ENCODE measurements around the gene PCSK4. TPM values are rescaled to one million over a fixed set of nuclear protein-coding genes. Genes with fewer than 3 reads are reported as not detected.
A peak's percentile ranks its signal among the peaks of the same experiment; 100 is the strongest.
"Not testable (repeated sequence)": the region's sequence is repeated elsewhere in the genome, so short reads cannot be mapped to it uniquely, and the experiment has no call there.

The PCSK4 gene
- total RNA-seq, 1 donor from 2014 or later = 2.5 TPM

DNA sequence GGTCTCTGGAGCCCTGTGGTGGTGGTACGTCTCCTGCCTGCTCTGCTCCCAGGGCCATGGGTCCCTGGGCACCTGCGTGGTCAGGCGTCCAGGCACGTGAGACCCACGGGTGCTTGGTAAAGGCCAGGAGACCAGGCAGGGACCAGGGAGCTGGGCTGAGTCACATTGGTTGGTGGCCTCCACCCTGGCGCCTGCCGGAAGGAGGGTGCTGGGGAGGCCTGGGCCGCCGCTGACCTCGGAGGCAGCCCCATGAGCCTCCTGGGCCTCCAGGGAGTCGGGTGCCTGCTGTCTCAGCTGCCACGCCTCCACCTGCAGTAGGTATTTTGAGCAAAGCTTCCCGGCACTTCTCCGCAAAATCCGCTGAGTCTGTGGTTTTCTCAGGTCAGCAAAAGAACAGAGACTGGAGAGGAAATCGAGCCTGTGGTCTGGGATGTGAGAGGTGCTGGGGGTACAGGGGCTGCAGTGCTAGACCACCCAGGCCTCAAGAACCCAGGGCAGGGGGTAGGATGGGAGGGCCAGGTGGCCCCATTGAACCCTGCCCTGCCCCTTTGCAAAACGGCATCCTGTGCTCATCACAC, 30.1 kb upstream of the PCSK4 start:
- TF ChIP-seq, protein P1, sequence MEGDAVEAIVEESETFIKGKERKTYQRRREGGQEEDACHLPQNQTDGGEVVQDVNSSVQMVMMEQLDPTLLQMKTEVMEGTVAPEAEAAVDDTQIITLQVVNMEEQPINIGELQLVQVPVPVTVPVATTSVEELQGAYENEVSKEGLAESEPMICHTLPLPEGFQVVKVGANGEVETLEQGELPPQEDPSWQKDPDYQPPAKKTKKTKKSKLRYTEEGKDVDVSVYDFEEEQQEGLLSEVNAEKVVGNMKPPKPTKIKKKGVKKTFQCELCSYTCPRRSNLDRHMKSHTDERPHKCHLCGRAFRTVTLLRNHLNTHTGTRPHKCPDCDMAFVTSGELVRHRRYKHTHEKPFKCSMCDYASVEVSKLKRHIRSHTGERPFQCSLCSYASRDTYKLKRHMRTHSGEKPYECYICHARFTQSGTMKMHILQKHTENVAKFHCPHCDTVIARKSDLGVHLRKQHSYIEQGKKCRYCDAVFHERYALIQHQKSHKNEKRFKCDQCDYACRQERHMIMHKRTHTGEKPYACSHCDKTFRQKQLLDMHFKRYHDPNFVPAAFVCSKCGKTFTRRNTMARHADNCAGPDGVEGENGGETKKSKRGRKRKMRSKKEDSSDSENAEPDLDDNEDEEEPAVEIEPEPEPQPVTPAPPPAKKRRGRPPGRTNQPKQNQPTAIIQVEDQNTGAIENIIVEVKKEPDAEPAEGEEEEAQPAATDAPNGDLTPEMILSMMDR (conservative IDR thresholded peaks at IDR 0.05; ENCODE audit: low read depth, low read length) = no peak
- H3K4me3 ChIP-seq (ENCODE audit: low read depth, low read length) = no peak overlapping the region
- no peak for DNase-seq (ENCODE audit: low read depth)

DNA sequence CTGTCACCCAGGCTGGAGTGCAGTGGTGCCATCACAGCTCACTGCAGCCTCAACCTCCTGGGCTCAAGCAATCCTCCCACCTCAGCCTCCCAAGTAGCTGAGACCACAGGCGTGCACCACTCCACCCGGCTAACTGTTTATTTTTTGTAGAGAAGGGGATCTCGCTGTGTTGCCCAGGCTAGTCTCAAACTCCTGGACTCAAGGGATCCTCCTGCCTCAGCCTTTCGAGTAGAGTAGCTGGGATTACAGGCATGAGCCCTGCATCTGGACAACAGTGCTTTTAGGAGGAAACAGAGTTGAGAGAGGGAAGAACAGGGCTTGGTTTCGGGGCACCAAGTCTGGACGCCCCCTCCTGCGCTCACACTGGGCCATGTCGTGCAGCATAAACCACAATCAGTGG, 29.7 kb upstream of the PCSK4 start:
- not testable (repeated sequence) for H3K4me3 ChIP-seq (ENCODE audit: low read depth, low read length); DNase-seq (ENCODE audit: low read depth)

DNA sequence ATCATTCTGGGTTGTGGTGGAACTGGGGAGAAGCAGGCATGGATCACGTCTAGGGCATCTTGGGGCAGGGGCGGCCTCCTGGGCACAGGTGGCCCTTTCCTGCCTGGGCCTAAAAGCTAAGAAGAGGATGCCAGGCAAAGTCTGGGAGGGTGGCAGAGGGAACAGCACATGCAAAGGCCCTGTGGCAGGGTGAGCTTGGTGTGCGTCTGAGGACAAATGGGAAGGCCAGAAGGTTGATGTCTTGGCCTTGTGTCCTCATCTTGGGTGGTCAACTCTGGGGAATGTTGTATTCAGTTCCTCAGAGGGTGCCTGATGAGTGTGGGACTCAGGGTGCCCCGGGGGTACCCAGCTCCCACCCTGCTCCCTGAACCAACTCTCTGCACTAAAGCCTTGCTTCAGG, 28.3 kb upstream of the PCSK4 start:
- TF ChIP-seq, protein P1 (conservative IDR thresholded peaks at IDR 0.05; ENCODE audit: low read depth, low read length) = no peak
- DNase-seq (ENCODE audit: low read depth) = no peak
- H3K4me3 ChIP-seq (ENCODE audit: low read depth, low read length) = no peak overlapping the region

DNA sequence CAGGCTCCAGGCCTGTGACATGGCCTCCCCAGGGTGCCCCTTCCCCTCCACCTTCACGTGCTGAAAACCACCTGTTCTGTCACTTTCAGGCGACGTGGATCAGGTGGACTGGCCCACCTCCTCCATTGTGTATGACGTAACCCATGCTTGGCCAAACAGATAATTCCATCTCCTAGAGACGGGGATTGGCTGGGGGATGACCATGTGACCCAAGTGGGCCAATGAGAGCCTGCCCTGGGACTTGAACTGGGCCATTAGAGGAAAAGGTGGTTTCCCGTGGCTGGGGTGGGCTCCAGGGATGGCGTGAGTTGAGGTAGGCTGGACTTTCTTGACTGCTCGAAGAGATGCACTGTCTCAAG, 26.2 kb upstream of the PCSK4 start:
- DNase-seq (ENCODE audit: low read depth) = no peak
- TF ChIP-seq, protein P1 (conservative IDR thresholded peaks at IDR 0.05; ENCODE audit: low read depth, low read length) = no peak
- H3K4me3 ChIP-seq (ENCODE audit: low read depth, low read length) = no peak overlapping the region

DNA sequence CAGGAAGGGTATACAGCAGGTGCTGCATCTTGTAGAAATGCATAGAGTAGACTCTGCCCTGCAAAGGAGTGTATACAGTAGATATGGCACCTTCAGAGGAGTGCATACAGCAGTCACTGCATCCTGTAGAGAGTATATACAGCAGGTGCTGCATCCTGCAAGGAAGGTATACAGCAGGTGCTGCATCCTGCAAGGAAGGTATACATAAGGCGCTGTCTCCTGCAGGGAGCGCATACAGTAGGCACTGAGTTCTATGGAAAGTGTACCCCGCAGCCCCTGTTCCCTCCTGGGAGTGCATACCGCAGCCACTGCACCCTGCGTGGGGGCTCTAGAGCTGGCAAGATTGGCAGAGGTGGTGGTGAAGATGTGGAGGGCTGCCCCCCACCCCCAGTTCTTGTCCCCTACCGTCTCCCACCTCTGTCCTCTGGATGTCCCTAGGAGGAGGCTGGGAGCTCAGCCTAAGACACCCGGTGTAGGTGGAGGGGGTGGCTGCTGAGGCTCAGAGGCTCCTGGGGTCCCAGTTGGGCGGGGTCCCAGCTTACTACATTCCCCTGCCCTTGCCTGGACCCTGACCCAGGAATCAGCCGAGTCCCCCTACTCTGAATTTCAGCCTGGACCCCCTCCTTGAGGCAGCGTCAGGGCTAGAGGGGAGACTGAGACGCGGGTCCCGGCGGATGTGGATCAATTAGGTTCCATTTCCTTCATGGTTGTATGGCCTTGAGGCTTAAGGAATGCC, 25.0 kb upstream of the PCSK4 start:
- no peak overlapping the region for H3K4me3 ChIP-seq (ENCODE audit: low read depth, low read length)
- DNase-seq (ENCODE audit: low read depth) = no peak
- TF ChIP-seq, protein P1 (conservative IDR thresholded peaks at IDR 0.05; ENCODE audit: low read depth, low read length) = no peak

DNA sequence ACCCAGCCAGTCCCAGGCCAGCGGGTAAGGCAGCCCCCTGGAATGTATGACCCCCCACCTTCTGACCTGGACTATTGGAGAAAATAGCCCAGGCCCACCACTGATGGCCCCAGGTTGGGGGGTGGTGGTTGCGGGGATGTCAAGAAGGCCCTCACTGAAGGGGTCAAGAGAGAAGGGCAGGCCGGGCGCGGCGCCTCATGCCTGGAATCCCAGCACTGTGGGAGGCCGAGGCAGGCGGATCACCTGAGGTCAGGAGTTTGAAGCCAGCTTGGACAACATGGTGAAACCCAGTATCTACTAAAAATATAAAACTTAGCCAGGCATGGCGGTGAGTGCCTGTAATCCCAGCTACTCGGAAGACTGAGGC, 24.1 kb upstream of the PCSK4 start:
- DNase-seq (ENCODE audit: low read depth) = no peak
- H3K4me3 ChIP-seq (ENCODE audit: low read depth, low read length) = no peak overlapping the region
- TF ChIP-seq, protein P1 (conservative IDR thresholded peaks at IDR 0.05; ENCODE audit: low read depth, low read length) = no peak

DNA sequence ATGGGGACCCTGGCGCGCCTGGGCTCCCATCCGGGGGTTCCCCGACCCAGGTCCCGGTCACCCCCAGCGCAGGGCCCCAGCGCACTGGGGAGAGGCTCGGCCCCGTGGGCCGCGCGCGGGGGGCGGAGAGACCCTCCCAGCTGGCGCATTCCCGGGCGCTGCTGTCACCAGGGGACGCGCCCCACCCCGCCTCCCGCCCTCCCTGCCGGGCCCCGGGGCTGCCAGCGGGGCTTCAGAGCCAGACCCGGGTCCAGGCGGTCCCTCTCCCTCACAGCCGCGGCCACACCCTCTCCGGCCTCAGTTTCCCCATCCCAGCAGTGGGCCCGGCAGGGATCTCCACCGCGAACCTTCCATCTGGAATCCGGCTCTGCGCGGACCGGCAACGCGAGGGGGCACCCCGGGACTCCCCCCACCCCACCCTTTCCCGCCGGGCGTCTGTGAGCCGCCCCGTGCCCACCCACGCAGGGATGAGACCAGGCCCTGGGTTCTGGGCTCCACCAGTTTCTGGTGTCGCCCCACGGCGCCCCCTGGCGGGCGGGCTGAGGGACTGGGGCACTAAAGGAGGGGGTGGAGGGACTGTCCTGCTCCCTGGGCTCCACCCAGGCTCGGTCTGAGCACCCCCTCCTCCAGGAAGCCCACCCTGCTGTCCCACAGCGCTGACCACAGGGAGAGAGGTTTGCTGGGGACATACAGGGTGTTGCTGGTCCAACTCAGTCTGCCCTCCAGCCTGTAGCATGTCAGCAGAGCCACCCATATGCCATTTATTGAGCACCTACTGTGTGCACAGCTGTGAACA, 23.5 kb upstream of the PCSK4 start:
- DNase-seq (ENCODE audit: low read depth) = no peak
- TF ChIP-seq, protein P1 (conservative IDR thresholded peaks at IDR 0.05; ENCODE audit: low read depth, low read length) = peak; percentile 71
- H3K4me3 ChIP-seq (ENCODE audit: low read depth, low read length) = peak overlapping the region; percentile 70
